ENCODE data around the gene ZSCAN10. TPM values are rescaled to one million over a fixed set of nuclear protein-coding genes. Genes with fewer than 3 reads are reported as not detected.

Gene ZSCAN10
- total RNA-seq, 1 experiment from 2014 or later: 207 TPM

DNA sequence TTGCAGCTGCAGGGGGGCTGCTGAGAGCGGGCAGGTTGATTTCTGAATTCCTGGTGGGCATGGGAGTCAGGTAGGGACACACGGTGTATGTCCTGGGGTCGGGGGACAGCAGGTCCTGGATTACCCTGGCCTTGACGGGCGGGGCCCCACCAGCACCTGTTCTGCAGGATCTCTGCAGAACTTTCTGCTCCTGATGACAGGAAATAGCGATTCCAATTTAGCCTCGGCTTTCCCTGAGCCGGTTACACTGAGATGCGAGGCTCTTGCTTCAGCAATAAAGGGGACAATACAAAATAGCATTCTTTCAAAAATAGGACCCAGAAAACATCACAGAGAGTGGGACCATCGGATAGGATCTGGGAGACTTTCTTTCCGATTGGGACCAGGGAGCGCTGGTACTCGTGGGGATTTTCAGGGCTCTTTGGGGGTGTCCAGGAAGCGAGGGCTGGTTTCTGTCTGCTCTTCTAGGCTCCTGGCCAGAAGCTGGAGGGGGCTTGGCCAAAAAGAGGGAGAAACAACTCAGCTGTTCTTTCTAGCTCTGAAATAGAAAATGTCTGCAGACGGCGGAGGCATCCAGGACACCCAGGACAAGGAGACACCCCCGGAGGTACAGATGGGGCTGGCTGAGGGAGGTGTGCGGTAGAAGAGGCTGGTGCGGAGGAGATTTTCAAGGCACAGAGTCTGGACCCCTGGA lies 13.9 kb upstream of the ZSCAN10 start:
- peaks cover 18 to 20% of the 10 kb centered on the region in 2 experiments for H3K4me1 Mint-ChIP-seq
- no peak overlapping the region for H3K14ac ChIP-seq (ENCODE audit: insufficient read depth, low read length)
- no peak overlapping the region for H3T11ph ChIP-seq (ENCODE audit: low read length)
- H3K36me3 Mint-ChIP-seq (ENCODE audit: insufficient read depth in 1 of 3, low read depth in 3 of 3): peaks cover 11 to 23% (median 16%) of the 10 kb centered on the region in 3 experiments
- H2BK15ac ChIP-seq (ENCODE audit: low read depth, low read length): no peak overlapping the region
- H3K9me3 Mint-ChIP-seq: no peaks in the 10 kb centered on the region
- DNase-seq: no peak
- no peak overlapping the region for H2AK5ac ChIP-seq (ENCODE audit: insufficient read length, low read length)
- H4K8ac ChIP-seq (replicated peaks; ENCODE audit: insufficient read length, low read depth, low read length): no peak overlapping the region
- H2BK5ac ChIP-seq (ENCODE audit: insufficient read length, low read length): no peak overlapping the region
- peak overlapping the region; percentile 92 to 93 for H3K4me3 Mint-ChIP-seq
- H3K9ac ChIP-seq (ENCODE audit: extremely low read depth, insufficient read length, low read length): peak overlapping the region; percentile 70
- no peak overlapping the region for H3K27ac ChIP-seq (ENCODE audit: insufficient read length, low read depth, low read length)
- H2AFZ ChIP-seq (ENCODE audit: low read length): no peak overlapping the region
- peak overlapping the region; percentile 91 for H3K4me2 ChIP-seq (ENCODE audit: insufficient read depth, insufficient read length, low read length)
- no peaks in the 10 kb centered on the region for H3K9me3 ChIP-seq (ENCODE audit: control insufficient read depth, low read depth, low read length)
- H3K23ac ChIP-seq (ENCODE audit: insufficient read length, low read depth, low read length): no peak overlapping the region
- H3K56ac ChIP-seq (ENCODE audit: insufficient read length, low read depth, low read length): no peak overlapping the region
- H3K4me1 ChIP-seq (ENCODE audit: insufficient read depth, low read length): no peaks in the 10 kb centered on the region
- no peak overlapping the region for H2BK12ac ChIP-seq (ENCODE audit: insufficient read length, low read depth, low read length)
- H2BK120ac ChIP-seq (ENCODE audit: low read depth, low read length, poor library complexity, severe bottlenecking): no peak overlapping the region
- H2BK20ac ChIP-seq (ENCODE audit: low read depth, low read length, poor library complexity, severe bottlenecking): no peak overlapping the region
- H3K79me1 ChIP-seq (ENCODE audit: insufficient read depth, low read depth, low read length, poor library complexity, severe bottlenecking): peaks cover 2% of the 10 kb centered on the region
- H4K20me1 ChIP-seq (ENCODE audit: control insufficient read depth, insufficient read depth, insufficient read length): no peaks in the 10 kb centered on the region
- WGBS (ENCODE audit: extremely low coverage, insufficient read length, low lambda C conversion rate): no CpG with 5 or more reads among the region's 19 CpGs
- H3K27me3 ChIP-seq (ENCODE audit: insufficient read depth, low read length): no peaks in the 10 kb centered on the region
- no peak overlapping the region for H3K4ac ChIP-seq (ENCODE audit: low read depth, low read length)
- no peaks in the 10 kb centered on the region; the same call in 1 of the 2 replicates for H3K79me2 ChIP-seq (ENCODE audit: insufficient read depth, low read length)
- TF ChIP-seq, protein P1, sequence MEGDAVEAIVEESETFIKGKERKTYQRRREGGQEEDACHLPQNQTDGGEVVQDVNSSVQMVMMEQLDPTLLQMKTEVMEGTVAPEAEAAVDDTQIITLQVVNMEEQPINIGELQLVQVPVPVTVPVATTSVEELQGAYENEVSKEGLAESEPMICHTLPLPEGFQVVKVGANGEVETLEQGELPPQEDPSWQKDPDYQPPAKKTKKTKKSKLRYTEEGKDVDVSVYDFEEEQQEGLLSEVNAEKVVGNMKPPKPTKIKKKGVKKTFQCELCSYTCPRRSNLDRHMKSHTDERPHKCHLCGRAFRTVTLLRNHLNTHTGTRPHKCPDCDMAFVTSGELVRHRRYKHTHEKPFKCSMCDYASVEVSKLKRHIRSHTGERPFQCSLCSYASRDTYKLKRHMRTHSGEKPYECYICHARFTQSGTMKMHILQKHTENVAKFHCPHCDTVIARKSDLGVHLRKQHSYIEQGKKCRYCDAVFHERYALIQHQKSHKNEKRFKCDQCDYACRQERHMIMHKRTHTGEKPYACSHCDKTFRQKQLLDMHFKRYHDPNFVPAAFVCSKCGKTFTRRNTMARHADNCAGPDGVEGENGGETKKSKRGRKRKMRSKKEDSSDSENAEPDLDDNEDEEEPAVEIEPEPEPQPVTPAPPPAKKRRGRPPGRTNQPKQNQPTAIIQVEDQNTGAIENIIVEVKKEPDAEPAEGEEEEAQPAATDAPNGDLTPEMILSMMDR (conservative IDR thresholded peaks at IDR 0.05): no peak
- H4K5ac ChIP-seq (ENCODE audit: insufficient read length, low read depth, low read length): no peak overlapping the region
- H3K27me3 Mint-ChIP-seq (ENCODE audit: low read depth): no peaks in the 10 kb centered on the region
- H3K23me2 ChIP-seq (ENCODE audit: insufficient read length, low read depth, low read length, poor library complexity, severe bottlenecking): peaks cover 9% of the 10 kb centered on the region
- no peak overlapping the region for H3K18ac ChIP-seq (ENCODE audit: insufficient read length, low read depth, low read length)
- H3K27ac Mint-ChIP-seq: peak overlapping the region in 1 of 3 experiments; percentile 45; a peak in 4 of 7 replicates
- H4K91ac ChIP-seq (ENCODE audit: insufficient read length, low read depth, low read length): no peak overlapping the region

All from H9 (cell line).